HG03045 (cell line): ENCODE results near the gene CFD.
"Not testable (repeated sequence)": the region's sequence is repeated elsewhere in the genome, so short reads cannot be mapped to it uniquely, and the experiment has no call there.

Experiments
- ATAC-seq: cut with Tn5 transposase; IDR thresholded peaks from one replicate; pipeline ENCODE4 v1.9.1; 2021; ENCODE audit warnings: mild to moderate bottlenecking, moderate library complexity; ENCODE audit not compliant: unreplicated experiment

CFD gene

GRCh38 chr19:852136-853013, 7.1 kb upstream of the CFD start, which contains the start of gene ELANE:
ELANE (plus strand) TSS chr19:852303; CDS start chr19:852329, 26 bp downstream.
- ATAC-seq = no peak

DNA sequence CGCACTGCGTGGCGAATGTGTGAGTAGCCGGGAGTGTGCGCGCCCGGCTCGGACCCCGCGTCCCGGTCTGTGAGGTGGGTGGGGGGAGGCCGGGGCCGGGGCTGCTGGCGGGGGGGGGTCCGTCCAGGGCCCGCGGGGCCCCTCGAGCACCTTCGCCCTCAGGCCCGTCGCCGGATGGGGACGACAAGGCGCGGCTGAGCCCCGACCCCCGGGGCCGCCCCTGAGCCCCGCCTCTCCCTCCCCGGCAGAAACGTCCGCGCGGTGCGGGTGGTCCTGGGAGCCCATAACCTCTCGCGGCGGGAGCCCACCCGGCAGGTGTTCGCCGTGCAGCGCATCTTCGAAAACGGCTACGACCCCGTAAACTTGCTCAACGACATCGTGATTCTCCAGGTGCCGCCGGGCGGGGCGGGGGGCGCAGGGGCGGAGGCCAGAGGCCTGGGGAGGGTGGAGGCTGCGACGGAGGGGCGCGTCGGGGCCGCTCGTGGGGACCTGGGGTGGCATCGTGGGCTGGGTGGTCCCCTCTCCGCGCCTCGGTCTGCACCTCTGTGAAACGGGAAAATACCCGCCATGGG, 6.4 kb upstream of the CFD start:
- no peak for ATAC-seq

DNA sequence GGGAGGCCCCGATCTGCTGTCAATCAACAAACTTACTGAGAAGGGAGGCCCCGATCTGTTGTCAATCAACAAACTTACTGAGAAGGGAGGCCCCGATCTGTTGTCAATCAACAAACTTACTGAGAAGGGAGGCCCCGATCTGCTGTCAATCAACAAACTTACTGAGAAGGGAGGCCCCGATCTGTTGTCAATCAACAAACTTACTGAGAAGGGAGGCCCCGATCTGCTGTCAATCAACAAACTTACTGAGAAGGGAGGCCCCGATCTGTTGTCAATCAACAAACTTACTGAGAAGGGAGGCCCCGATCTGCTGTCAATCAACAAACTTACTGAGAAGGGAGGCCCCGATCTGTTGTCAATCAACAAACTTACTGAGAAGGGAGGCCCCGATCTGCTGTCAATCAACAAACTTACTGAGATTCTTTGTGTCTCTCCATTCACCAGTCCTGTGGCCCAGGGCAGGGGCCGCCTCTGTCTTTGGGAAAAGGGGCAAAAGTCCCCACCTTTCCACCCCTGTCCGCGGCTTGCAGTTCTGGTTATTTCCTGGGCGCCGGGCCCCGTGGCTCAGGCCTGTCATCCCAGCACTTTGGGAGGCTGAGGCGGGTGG, 5.7 kb upstream of the CFD start:
- ATAC-seq = not testable (repeated sequence)

DNA sequence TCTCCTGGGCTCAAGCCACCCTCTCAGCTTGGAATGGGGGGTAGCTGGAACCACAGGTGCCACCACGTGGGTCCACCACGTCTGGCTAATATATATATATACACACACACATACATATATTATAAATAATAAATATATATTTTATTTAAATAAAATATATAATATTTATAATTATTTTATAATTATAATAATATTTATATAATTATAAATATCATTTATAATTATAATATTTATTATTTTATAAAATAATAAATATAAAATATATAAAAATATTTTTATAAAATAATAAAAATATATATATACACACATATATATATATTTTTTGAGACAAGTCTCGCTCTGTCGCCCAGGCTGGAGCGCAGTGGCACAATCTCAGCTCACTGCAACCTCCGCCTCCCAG, 4.9 kb upstream of the CFD start:
- no peak for ATAC-seq

DNA sequence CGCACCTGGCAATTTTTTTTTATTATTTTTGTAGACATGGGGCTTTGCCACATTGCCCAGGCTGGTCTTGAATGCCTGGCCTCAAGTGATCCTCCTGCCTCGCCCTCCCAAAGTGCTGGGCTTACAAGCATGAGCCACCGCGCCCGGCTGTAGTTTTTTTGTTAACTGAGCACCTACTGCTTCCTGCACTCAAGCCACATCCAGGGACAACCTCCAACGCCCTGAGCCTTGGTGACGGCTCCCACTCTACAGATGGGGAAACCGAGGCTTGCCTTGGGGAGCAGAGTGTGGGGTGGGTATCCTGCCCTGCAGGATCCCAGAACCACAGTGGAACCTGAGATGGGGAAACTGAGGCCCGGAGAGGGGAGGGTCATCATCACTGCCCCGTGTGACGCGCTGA, 4.3 kb upstream of the CFD start:
- no peak for ATAC-seq

DNA sequence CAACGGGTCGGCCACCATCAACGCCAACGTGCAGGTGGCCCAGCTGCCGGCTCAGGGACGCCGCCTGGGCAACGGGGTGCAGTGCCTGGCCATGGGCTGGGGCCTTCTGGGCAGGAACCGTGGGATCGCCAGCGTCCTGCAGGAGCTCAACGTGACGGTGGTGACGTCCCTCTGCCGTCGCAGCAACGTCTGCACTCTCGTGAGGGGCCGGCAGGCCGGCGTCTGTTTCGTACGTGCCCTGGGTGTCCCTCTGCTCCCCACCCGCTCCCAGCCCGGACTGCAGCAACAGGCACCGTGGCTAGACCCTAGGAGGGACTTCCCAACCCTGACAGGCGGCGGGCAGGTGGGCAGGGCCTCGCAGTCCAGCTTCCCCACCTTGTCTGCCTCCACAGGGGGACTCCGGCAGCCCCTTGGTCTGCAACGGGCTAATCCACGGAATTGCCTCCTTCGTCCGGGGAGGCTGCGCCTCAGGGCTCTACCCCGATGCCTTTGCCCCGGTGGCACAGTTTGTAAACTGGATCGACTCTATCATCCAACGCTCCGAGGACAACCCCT, 3.8 kb upstream of the CFD start:
- ATAC-seq = no peak

GRCh38 chr19:858284-858683, 1.2 kb upstream of the CFD start:
- ATAC-seq = no peak

DNA sequence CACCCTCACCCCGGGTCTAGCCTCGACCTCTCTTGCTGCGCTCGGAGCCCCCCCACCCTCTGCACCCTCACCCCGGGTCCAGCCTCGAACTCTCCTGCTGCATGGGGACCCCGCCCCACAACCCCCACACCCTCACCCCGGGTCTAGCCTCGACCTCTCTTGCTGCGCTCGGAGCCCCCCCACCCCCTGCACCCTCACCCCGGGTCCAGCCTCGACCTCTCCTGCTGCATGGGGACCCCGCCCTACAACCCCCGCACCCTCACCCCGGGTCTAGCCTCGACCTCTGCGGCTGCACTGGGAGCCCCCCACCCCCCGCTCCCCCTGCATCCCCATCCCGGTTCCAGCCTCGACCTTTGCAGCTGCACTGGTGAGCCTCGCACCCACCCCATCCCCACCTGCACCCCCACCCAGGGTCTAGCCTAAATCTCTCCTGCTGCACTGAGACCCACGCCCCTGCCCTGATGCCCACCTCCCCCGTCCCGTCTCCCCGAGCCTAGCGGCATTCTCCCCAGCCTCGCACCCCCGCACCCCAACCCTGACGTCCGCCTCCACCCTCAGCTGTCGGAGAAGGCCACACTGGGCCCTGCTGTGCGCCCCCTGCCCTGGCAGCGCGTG, 1.8 kb downstream of the CFD start:
- no peak for ATAC-seq

- no peak for ATAC-seq
Measured at GRCh38 chr19:861756-862580, 2.5 kb downstream of the CFD start.

DNA sequence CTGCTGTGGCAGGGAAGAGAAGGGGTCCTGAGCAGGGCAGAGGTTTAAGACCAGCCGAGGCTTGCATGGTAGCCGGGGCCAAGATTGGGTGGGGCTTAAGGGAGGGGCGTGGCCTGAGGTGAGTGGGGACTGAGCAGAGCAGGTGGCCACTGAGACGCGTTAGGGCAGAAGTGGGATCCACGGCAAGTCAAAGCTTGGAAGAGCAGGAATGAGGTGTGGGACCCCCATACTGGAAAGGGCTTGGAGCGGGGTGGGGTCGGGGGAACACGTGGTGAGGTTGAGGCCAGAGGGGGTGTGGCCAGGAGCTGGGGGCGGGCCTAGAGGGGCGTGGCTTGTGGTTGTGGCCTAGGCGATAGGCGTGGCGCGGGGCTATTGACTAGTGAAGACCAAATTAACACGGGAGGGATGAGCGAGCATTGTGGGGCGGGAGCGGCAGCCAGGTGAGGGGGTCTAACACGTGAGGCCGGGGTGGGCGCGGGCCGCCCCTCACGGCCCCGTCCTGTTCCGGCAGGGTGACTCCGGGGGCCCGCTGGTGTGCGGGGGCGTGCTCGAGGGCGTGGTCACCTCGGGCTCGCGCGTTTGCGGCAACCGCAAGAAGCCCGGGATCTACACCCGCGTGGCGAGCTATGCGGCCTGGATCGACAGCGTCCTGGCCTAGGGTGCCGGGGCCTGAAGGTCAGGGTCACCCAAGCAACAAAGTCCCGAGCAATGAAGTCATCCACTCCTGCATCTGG, 3.3 kb downstream of the CFD start:
- no peak for ATAC-seq

GRCh38 chr19:863315-863620, 3.8 kb downstream of the CFD start:
- ATAC-seq = no peak

- no peak for ATAC-seq
Measured at GRCh38 chr19:866769-867300, 7.4 kb downstream of the CFD start.

DNA sequence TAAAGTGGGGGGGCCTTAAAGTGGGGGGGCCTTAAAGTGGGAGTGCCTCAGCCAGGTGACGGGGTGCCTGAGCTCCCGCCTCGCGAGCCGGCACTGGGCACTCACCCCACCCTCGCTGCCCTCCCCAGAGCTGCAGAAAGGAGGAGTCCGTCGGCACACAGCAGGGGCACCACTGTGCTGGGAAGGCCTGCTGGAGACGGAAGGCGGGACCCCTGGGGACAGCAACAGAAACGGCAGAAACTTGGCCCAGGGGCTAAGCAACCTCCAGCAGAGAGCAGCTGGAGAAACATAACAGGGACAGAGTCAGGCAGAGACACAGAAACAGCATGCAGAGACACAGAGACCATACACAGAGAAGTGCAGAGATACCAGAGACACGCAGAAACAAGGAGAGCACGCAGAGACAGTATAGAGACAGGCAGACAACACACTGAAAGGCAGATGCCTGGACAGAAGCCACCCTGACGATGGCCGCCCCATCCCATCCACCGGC, 7.9 kb downstream of the CFD start:
- no peak for ATAC-seq

GRCh38 chr19:867855-868457, 8.5 kb downstream of the CFD start:
- ATAC-seq = no peak

DNA sequence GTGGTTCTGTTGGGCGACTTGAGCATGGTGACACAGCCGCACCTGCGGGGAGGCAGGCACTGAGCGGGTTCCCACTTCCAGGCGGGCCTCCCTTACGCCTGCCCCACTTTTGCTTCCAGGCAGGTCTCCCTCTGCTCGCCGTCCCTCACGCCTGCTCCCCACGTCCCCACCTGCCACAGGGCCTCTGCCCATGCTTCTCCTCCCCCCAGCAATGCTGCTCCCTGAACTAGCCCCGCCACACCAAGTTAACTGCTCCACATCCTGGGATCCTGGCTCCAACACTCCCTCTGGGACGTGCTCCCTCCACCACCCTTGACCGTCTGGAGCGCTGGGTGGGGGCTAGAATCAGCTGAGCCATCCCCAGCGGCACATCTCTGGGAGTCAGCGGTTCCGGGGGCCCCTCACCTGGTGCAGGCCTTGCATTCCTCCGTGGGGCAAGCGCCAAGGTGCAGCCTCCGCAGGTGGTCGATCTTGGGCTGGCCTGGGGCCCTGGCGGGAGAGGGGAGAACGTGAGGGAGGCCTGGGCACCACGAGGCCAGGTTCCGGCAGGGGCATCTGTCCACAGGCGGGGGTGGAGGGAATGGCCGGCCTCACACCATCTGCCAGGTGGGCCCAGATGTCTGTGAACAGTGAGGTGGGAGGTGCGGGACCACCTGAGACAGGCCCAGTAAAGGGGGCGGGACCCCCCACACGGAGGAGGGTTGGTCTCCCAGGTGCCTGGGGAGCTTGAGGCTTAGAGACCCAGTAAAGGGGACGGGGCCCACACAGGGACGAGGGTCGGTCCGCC, 9.2 kb downstream of the CFD start:
- no peak for ATAC-seq

DNA sequence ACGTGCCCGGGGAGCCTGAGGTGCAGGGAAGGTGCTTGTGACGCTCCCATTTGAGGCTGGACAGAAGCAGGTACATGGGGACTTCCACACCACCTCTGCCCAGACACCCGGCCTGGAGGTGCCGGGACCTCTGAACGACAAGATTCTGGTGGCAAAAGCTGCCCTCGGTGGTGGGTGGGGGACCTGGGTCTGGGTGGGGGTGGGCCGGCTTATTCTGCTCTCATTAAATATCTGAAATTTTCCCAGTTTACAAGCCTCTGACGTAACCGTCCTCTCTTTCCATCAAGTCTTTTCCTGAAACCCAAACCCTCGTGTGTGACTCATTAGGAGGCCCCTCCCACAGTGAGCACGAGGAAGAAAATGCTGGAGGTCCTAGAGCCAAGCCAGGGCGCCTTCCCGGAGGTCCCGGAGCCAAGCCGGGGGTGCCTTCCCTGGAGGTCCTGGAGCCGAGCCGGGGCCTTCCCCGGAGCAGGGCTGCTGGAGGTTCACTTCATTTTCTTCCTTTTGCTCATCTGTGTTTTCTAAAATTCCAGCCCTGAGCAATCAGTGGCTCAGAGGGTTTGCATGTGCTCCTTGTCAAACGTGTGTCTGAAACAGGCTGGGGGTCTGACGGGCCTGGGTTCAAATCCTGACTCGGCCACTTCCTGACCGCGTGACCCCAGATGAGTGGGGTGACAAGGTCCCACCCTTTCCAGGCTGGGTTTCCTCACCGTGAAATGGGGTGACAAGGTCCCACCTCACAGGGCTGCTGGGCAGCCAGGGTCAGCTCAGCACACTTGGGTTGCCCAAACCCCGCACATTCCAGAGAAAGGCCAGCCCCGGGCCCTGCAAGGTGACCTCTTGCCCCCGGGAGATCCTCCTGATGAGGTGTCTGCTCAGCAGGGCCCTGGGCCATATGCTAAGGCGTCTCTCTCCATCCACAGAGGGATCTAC, 10.0 kb downstream of the CFD start:
- ATAC-seq = no peak

GRCh38 chr19:870314-870713, 10.8 kb downstream of the CFD start:
- ATAC-seq = no peak
